Activated gamma-delta T cell (primary cell): ENCODE data around the gene CFAP206.

Source experiments
- DNase-seq: peaks from one replicate; lab custom pipeline; 2025; lab: John Stamatoyannopoulos, UW
- total RNA-seq, 2 donors: gene quantifications; one replicate each; lab custom pipeline; 2026; lab: John Stamatoyannopoulos, UW

The CFAP206 gene
- total RNA-seq, result 0 reads per million in 2 donors

- DNase-seq, result peak; percentile 54
These were observed at the start of gene CFAP206 for GRCh38 chr6:87407901-87408720. Gene CFAP206, plus strand, starts transcription at chr6:87407972. Its CDS starts 1,868 bp downstream, at chr6:87409840.

- DNase-seq, result no peak
These were observed 43.0 kb upstream of the CFAP206 start for GRCh38 chr6:87364602-87365252.

- no peak for DNase-seq
These were observed 41.5 kb upstream of the CFAP206 start for GRCh38 chr6:87366072-87366827.

- no peak for DNase-seq
These were observed 40.9 kb upstream of the CFAP206 start for GRCh38 chr6:87366899-87367298.

GRCh38 chr6:87373377-87373776 is 34.4 kb upstream of the CFAP206 start:
- DNase-seq, result no peak

- DNase-seq, result no peak
These were observed 32.5 kb upstream of the CFAP206 start for GRCh38 chr6:87375315-87375714.

GRCh38 chr6:87376643-87377042 is 31.1 kb upstream of the CFAP206 start:
- no peak for DNase-seq

- no peak for DNase-seq
These were observed 28.8 kb upstream of the CFAP206 start for GRCh38 chr6:87378947-87379346.

- no peak for DNase-seq
These were observed 24.9 kb upstream of the CFAP206 start for GRCh38 chr6:87382861-87383260.

GRCh38 chr6:87384038-87384437 is 23.7 kb upstream of the CFAP206 start:
- no peak for DNase-seq

GRCh38 chr6:87384449-87384848 is 23.3 kb upstream of the CFAP206 start:
- no peak for DNase-seq

GRCh38 chr6:87391334-87391733 is 16.4 kb upstream of the CFAP206 start:
- no peak for DNase-seq

- no peak for DNase-seq
These were observed 14.6 kb upstream of the CFAP206 start for GRCh38 chr6:87393026-87393622.

- DNase-seq, result no peak
These were observed 12.3 kb upstream of the CFAP206 start for GRCh38 chr6:87395431-87395830.

GRCh38 chr6:87396595-87397392 is 11.0 kb upstream of the CFAP206 start:
- DNase-seq, result no peak

- no peak for DNase-seq
These were observed 10.1 kb upstream of the CFAP206 start for GRCh38 chr6:87397656-87398055.

- DNase-seq, result no peak
These were observed 5.9 kb upstream of the CFAP206 start for GRCh38 chr6:87401832-87402231.

GRCh38 chr6:87407561-87407900 is 241 bp upstream of the CFAP206 start:
- DNase-seq, result no peak

GRCh38 chr6:87408721-87409155 is 966 bp downstream of the CFAP206 start:
- DNase-seq, result no peak

GRCh38 chr6:87419266-87419665 is 11.5 kb downstream of the CFAP206 start:
- DNase-seq, result no peak

- no peak for DNase-seq
These were observed 12.6 kb downstream of the CFAP206 start for GRCh38 chr6:87420360-87420759.
